Measurements from ENCODE around the gene ROBO1.
A peak's percentile ranks its signal among the peaks of the same experiment; 100 is the strongest.

The ROBO1 gene

GRCh38 chr3:78801926-78802561 lies 965.8 kb downstream of the ROBO1 start:
- Histone ChIP-seq H3K27me3 (ENCODE audit: insufficient read depth, low read depth) (no peaks in the 10 kb centered on the region), H3K27ac (no peak overlapping the region), H3K36me3 (ENCODE audit: insufficient read depth) (no peaks in the 10 kb centered on the region), H3K9ac (no peak overlapping the region), H3K4me2 (0 out of 2 replicates have a peak overlapping the region, but pooled peaks have one; percentile 29), H3K4me1 (ENCODE audit: low read depth, poor library complexity, severe bottlenecking) (peaks cover 12% of the 10 kb centered on the region), H3K4me3 (IDR thresholded peaks at IDR 0.05; ENCODE audit: insufficient read depth, low read depth, low read length) (no peak overlapping the region), H4K20me1 (ENCODE audit: insufficient read depth) (no peaks in the 10 kb centered on the region), H3K79me2 (ENCODE audit: insufficient read depth, low read depth) (no peaks in the 10 kb centered on the region), H2AFZ (ENCODE audit: low read depth) (no peak overlapping the region)
- TF ChIP-seq, protein P1, sequence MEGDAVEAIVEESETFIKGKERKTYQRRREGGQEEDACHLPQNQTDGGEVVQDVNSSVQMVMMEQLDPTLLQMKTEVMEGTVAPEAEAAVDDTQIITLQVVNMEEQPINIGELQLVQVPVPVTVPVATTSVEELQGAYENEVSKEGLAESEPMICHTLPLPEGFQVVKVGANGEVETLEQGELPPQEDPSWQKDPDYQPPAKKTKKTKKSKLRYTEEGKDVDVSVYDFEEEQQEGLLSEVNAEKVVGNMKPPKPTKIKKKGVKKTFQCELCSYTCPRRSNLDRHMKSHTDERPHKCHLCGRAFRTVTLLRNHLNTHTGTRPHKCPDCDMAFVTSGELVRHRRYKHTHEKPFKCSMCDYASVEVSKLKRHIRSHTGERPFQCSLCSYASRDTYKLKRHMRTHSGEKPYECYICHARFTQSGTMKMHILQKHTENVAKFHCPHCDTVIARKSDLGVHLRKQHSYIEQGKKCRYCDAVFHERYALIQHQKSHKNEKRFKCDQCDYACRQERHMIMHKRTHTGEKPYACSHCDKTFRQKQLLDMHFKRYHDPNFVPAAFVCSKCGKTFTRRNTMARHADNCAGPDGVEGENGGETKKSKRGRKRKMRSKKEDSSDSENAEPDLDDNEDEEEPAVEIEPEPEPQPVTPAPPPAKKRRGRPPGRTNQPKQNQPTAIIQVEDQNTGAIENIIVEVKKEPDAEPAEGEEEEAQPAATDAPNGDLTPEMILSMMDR (conservative IDR thresholded peaks at IDR 0.05; ENCODE audit: low read depth, low read length): no peak

DNA sequence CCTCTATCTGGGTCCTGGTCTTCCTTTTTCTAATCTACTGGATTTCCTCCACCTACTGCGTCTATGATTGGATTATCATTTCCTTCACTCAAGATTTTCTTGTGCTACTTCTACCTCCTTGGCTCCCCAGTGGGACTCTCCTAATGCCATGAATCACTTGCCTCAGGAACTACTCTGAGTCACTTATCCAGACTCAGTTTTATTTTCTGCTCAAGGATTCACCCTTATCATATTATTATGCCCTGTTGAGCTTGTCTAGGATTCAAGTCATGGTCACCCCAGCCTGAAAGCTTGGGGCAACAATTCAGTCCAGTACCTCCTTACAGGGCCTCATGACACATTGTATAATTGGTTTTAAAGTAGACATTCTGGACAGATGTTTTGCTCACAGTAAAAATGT lies 968.1 kb downstream of the ROBO1 start:
- H3K79me2 ChIP-seq (ENCODE audit: insufficient read depth, low read depth): no peaks in the 10 kb centered on the region
- TF ChIP-seq, protein P1 (conservative IDR thresholded peaks at IDR 0.05; ENCODE audit: low read depth, low read length): no peak
- no peaks in the 10 kb centered on the region for H3K36me3 ChIP-seq (ENCODE audit: insufficient read depth)
- H3K4me2 ChIP-seq: no peak overlapping the region
- no peak overlapping the region for H3K4me3 ChIP-seq (IDR thresholded peaks at IDR 0.05; ENCODE audit: insufficient read depth, low read depth, low read length)
- H4K20me1 ChIP-seq (ENCODE audit: insufficient read depth): no peaks in the 10 kb centered on the region
- peaks cover 12% of the 10 kb centered on the region for H3K4me1 ChIP-seq (ENCODE audit: low read depth, poor library complexity, severe bottlenecking)
- H2AFZ ChIP-seq (ENCODE audit: low read depth): no peak overlapping the region
- H3K27ac ChIP-seq: no peak overlapping the region
- H3K9ac ChIP-seq: no peak overlapping the region
- no peaks in the 10 kb centered on the region for H3K27me3 ChIP-seq (ENCODE audit: insufficient read depth, low read depth)

DNA sequence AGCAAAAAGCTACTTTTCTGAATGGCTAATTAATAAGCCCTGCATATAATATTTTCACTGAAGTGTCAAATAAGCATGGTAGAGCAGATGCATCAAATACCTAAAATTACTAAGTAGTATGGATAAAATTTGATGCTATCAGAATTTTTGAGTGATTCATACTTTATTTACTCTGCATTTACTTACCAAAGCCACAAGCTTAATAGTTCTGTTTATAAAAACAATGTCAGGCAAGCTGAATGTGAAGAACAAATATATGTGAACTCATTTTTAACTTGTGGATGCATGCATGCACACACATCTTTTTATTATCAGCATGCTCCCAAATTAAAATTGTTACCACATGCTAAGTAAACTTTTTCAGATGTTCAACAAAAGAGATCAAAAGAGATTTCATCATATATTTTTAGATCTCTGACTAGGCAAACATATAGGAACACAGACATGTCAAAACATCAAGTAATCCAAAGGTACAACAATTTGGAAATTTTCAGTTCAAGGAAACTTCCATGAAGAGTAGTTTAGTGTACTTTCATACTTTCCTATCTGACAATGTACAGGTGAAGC lies 969.4 kb downstream of the ROBO1 start:
- Histone ChIP-seq H3K9ac (no peak overlapping the region), H3K27ac (no peak overlapping the region), H3K36me3 (ENCODE audit: insufficient read depth) (no peaks in the 10 kb centered on the region), H3K27me3 (ENCODE audit: insufficient read depth, low read depth) (no peaks in the 10 kb centered on the region), H3K79me2 (ENCODE audit: insufficient read depth, low read depth) (no peaks in the 10 kb centered on the region), H3K4me3 (IDR thresholded peaks at IDR 0.05; ENCODE audit: insufficient read depth, low read depth, low read length) (no peak overlapping the region), H4K20me1 (ENCODE audit: insufficient read depth) (no peaks in the 10 kb centered on the region), H3K4me1 (ENCODE audit: low read depth, poor library complexity, severe bottlenecking) (peaks cover 12% of the 10 kb centered on the region), H3K4me2 (no peak overlapping the region), H2AFZ (ENCODE audit: low read depth) (no peak overlapping the region)
- TF ChIP-seq, protein P1 (conservative IDR thresholded peaks at IDR 0.05; ENCODE audit: low read depth, low read length): no peak

GRCh38 chr3:78794431-78794830 lies 973.4 kb downstream of the ROBO1 start:
- no peaks in the 10 kb centered on the region for H3K36me3 ChIP-seq (ENCODE audit: insufficient read depth)
- no peaks in the 10 kb centered on the region for H3K4me1 ChIP-seq (ENCODE audit: low read depth, poor library complexity, severe bottlenecking)
- no peak overlapping the region for H2AFZ ChIP-seq (ENCODE audit: low read depth)
- H3K79me2 ChIP-seq (ENCODE audit: insufficient read depth, low read depth): no peaks in the 10 kb centered on the region
- no peaks in the 10 kb centered on the region for H3K27me3 ChIP-seq (ENCODE audit: insufficient read depth, low read depth)
- H3K4me3 ChIP-seq (IDR thresholded peaks at IDR 0.05; ENCODE audit: insufficient read depth, low read depth, low read length): no peak overlapping the region
- no peak overlapping the region for H3K4me2 ChIP-seq
- H4K20me1 ChIP-seq (ENCODE audit: insufficient read depth): no peaks in the 10 kb centered on the region
- TF ChIP-seq, protein P1 (conservative IDR thresholded peaks at IDR 0.05; ENCODE audit: low read depth, low read length): no peak
- H3K27ac ChIP-seq: no peak overlapping the region
- H3K9ac ChIP-seq: no peak overlapping the region
